ENCODE measurements around the gene NDUFA12. TPM values are rescaled to one million over a fixed set of nuclear protein-coding genes. Genes with fewer than 3 reads are reported as not detected.

Gene NDUFA12
- total RNA-seq, 1 experiment from 2014 or later, result 130 TPM

DNA sequence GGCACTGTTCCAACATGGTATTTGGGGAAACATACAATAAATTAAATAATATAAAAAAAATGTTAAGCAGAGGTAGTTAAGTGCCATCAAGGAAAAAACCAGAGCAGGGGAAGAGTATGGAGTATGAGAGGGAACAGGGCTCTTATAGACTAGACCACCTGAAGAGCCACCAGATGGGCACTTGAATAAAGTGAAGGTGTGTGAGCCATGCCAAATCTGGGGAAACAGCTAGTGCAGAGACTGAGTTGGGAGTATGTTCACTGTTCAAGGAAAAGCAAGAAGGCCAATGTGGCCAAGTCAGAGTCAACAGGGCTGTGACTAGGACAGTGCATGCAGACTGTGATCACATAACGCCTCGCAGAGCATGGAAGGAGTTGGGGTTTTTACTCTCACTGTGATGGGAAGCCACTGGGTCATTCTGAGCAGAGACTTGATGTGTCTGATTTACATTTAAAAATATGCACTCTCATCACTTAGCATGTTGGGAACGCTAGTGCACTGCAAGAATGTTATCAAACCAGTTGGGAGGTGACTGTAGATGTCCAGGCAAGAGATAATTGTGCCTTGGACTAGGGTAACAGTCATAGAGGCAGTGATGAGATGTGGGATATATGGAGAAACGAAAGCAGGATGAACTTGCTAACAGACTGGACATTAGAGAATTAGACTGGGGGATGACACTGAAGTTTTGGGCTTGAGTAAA is 25.6 kb downstream of the NDUFA12 start:
- Histone ChIP-seq H3K9me3 (ENCODE audit: low read length) (no peaks in the 10 kb centered on the region), H3K36me3 (ENCODE audit: low read depth, low read length) (no peaks in the 10 kb centered on the region), H3K27ac (ENCODE audit: low read length) (no peak overlapping the region), H4K20me1 (ENCODE audit: low read length) (no peaks in the 10 kb centered on the region), H3K27me3 (ENCODE audit: low read length) (no peaks in the 10 kb centered on the region), H3K9ac (ENCODE audit: low read length) (no peak overlapping the region), H3K4me1 (ENCODE audit: insufficient read depth, low read length) (no peaks in the 10 kb centered on the region), H3K79me2 (ENCODE audit: low read length) (peaks cover 2% of the 10 kb centered on the region; the same call in 1 of the 2 replicates), H3K4me2 (ENCODE audit: low read length) (no peak overlapping the region), H2AFZ (ENCODE audit: low read length) (no peak overlapping the region), H3F3A (ENCODE audit: low read length, unreplicated experiment) (no peaks in the 10 kb centered on the region), H3K4me3 (ENCODE audit: low read length) (no peak overlapping the region), H3K9me2 (replicated peaks; ENCODE audit: low read length) (no peaks in the 10 kb centered on the region)
- intact Hi-C loops (cut with micrococcal nuclease), result no loop called here
- ChIA-PET CTCF (no interaction called here), POLR2A (ENCODE audit: unreplicated experiment) (no interaction called here)
- DNase-seq (no peak), ATAC-seq (no peak)
- no TSS peak for BruUV-seq (replicated peaks)
- TF ChIP-seq EZH2 (IDR thresholded peaks at IDR 0.05; ENCODE audit: low read length, unreplicated experiment) (no peak), EZH2phosphoT487 (IDR thresholded peaks at IDR 0.05; ENCODE audit: borderline replicate concordance, low read length) (no peak)
- TF ChIP-seq, protein P1, sequence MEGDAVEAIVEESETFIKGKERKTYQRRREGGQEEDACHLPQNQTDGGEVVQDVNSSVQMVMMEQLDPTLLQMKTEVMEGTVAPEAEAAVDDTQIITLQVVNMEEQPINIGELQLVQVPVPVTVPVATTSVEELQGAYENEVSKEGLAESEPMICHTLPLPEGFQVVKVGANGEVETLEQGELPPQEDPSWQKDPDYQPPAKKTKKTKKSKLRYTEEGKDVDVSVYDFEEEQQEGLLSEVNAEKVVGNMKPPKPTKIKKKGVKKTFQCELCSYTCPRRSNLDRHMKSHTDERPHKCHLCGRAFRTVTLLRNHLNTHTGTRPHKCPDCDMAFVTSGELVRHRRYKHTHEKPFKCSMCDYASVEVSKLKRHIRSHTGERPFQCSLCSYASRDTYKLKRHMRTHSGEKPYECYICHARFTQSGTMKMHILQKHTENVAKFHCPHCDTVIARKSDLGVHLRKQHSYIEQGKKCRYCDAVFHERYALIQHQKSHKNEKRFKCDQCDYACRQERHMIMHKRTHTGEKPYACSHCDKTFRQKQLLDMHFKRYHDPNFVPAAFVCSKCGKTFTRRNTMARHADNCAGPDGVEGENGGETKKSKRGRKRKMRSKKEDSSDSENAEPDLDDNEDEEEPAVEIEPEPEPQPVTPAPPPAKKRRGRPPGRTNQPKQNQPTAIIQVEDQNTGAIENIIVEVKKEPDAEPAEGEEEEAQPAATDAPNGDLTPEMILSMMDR (conservative IDR thresholded peaks at IDR 0.05; ENCODE audit: low read depth, low read length), result no peak

DNA sequence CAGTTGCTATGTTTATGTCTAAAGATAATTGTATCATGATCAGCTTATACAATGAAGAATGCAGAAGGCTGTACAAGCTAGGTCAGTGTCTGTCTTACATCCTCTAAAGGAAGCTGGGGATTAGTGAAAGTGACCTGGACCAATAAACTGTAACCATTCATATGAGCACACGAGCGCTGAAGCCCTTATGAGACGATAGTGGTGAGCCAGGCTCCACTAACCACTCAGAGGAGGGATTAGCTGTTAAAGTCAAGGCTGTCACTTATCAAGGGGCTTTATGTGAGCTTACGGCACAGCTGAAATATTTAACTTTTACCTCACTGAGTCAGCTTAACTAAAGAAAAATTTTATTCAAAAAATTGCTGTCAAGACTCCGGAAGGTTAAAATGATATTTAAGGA is 30.3 kb downstream of the NDUFA12 start:
- Histone ChIP-seq H3K79me2 (ENCODE audit: low read length) (no peaks in the 10 kb centered on the region), H3K27ac (ENCODE audit: low read length) (no peak overlapping the region), H4K20me1 (ENCODE audit: low read length) (no peaks in the 10 kb centered on the region), H3K9ac (ENCODE audit: low read length) (no peak overlapping the region), H3K4me1 (ENCODE audit: insufficient read depth, low read length) (no peaks in the 10 kb centered on the region), H2AFZ (ENCODE audit: low read length) (no peak overlapping the region), H3K27me3 (ENCODE audit: low read length) (no peaks in the 10 kb centered on the region), H3K4me3 (ENCODE audit: low read length) (no peak overlapping the region), H3F3A (ENCODE audit: low read length, unreplicated experiment) (no peaks in the 10 kb centered on the region), H3K4me2 (ENCODE audit: low read length) (no peak overlapping the region), H3K9me3 (ENCODE audit: low read length) (no peaks in the 10 kb centered on the region), H3K9me2 (replicated peaks; ENCODE audit: low read length) (no peaks in the 10 kb centered on the region), H3K36me3 (ENCODE audit: low read depth, low read length) (peaks cover 9% of the 10 kb centered on the region; the same call in 1 of the 2 replicates)
- ChIA-PET POLR2A (ENCODE audit: unreplicated experiment) (interaction anchor here (0.5 kb wide), 1 partner anchor 32 kb away, joined by 12 read pairs; no protein-coding TSS in a partner anchor), CTCF (no interaction called here)
- no TSS peak for BruUV-seq (replicated peaks)
- no peak for ATAC-seq
- TF ChIP-seq EZH2 (IDR thresholded peaks at IDR 0.05; ENCODE audit: low read length, unreplicated experiment) (no peak), EZH2phosphoT487 (IDR thresholded peaks at IDR 0.05; ENCODE audit: borderline replicate concordance, low read length) (no peak)
- TF ChIP-seq, protein P1 (conservative IDR thresholded peaks at IDR 0.05; ENCODE audit: low read depth, low read length), result no peak
- DNase-seq, result no peak
- intact Hi-C loops (cut with micrococcal nuclease), result no loop called here

DNA sequence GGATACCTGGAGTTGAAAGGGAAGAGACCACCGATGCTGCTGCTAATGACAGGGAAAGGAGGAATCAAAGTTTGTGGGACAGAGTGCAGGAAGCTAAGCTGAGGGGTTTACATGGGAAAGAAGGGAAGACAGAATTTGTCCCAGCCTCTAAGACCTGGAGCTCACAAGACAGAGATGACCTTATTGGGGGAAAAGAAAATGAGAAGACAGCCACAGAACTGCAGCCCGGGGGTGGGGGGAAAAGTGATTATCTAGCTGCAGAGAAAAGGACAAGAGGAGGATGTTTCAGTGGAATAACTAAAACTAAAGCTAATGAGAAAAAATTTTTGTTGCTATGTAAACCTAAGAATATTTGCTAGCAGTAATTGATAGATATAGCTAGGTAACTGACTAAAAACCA is 30.7 kb downstream of the NDUFA12 start:
- Histone ChIP-seq H3K36me3 (ENCODE audit: low read depth, low read length) (peaks cover 9% of the 10 kb centered on the region; the same call in 1 of the 2 replicates), H3K4me2 (ENCODE audit: low read length) (no peak overlapping the region), H3K4me1 (ENCODE audit: insufficient read depth, low read length) (no peaks in the 10 kb centered on the region), H3K9ac (ENCODE audit: low read length) (no peak overlapping the region), H3K27me3 (ENCODE audit: low read length) (no peaks in the 10 kb centered on the region), H3K27ac (ENCODE audit: low read length) (no peak overlapping the region), H3F3A (ENCODE audit: low read length, unreplicated experiment) (no peaks in the 10 kb centered on the region), H3K9me2 (replicated peaks; ENCODE audit: low read length) (no peaks in the 10 kb centered on the region), H4K20me1 (ENCODE audit: low read length) (no peaks in the 10 kb centered on the region), H3K9me3 (ENCODE audit: low read length) (no peaks in the 10 kb centered on the region), H3K79me2 (ENCODE audit: low read length) (no peaks in the 10 kb centered on the region), H2AFZ (ENCODE audit: low read length) (no peak overlapping the region), H3K4me3 (ENCODE audit: low read length) (no peak overlapping the region)
- no TSS peak for BruUV-seq (replicated peaks)
- TF ChIP-seq EZH2phosphoT487 (IDR thresholded peaks at IDR 0.05; ENCODE audit: borderline replicate concordance, low read length), result no peak
- TF ChIP-seq EZH2 (IDR thresholded peaks at IDR 0.05; ENCODE audit: low read length, unreplicated experiment), result no peak
- TF ChIP-seq, protein P1 (conservative IDR thresholded peaks at IDR 0.05; ENCODE audit: low read depth, low read length), result no peak
- DNase-seq (no peak), ATAC-seq (no peak)
- ChIA-PET POLR2A (ENCODE audit: unreplicated experiment) (no interaction called here), CTCF (no interaction called here)
- intact Hi-C loops (cut with micrococcal nuclease), result no loop called here

Measured in PC-3 (cell line).